ENCODE data around the gene CISH.
A peak's percentile ranks its signal among the peaks of the same experiment; 100 is the strongest.

Gene CISH

GRCh38 chr3:50568947-50569749 lies 42.4 kb downstream of the CISH start, which contains the start of gene HEMK1:
TSS of gene HEMK1 (plus strand) at chr3:50569522. CDS start at chr3:50571105, 1,583 bp downstream.
- DNase-seq, result peak; percentile 85

- DNase-seq, result peak; percentile 66
Observed at GRCh38 chr3:50567386-50568167, 44.0 kb downstream of the CISH start, which contains the start of gene C3orf18. TSS of gene C3orf18 (minus strand) at chr3:50567747. CDS start at chr3:50565699, 2,048 bp downstream.

- no peak for DNase-seq
Observed at GRCh38 chr3:50567011-50567385, 44.6 kb downstream of the CISH start.

- no peak for DNase-seq
Observed at GRCh38 chr3:50564321-50564720, 47.3 kb downstream of the CISH start.

GRCh38 chr3:50563867-50564266 lies 47.7 kb downstream of the CISH start:
- no peak for DNase-seq

- no peak for DNase-seq
Observed at GRCh38 chr3:50562861-50563260, 48.7 kb downstream of the CISH start.

- no peak for DNase-seq
Observed at GRCh38 chr3:50559702-50560101, 51.9 kb downstream of the CISH start.

- DNase-seq, result no peak
Observed at GRCh38 chr3:50557915-50558314, 53.7 kb downstream of the CISH start.

- no peak for DNase-seq
Observed at GRCh38 chr3:50557106-50557505, 54.5 kb downstream of the CISH start.
